ENCODE data around the gene SPATA2. TPM values are rescaled to one million over a fixed set of nuclear protein-coding genes. Genes with fewer than 3 reads are reported as not detected.

Gene SPATA2
- total RNA-seq, 1 experiment from 2014 or later: 8.3 TPM

DNA sequence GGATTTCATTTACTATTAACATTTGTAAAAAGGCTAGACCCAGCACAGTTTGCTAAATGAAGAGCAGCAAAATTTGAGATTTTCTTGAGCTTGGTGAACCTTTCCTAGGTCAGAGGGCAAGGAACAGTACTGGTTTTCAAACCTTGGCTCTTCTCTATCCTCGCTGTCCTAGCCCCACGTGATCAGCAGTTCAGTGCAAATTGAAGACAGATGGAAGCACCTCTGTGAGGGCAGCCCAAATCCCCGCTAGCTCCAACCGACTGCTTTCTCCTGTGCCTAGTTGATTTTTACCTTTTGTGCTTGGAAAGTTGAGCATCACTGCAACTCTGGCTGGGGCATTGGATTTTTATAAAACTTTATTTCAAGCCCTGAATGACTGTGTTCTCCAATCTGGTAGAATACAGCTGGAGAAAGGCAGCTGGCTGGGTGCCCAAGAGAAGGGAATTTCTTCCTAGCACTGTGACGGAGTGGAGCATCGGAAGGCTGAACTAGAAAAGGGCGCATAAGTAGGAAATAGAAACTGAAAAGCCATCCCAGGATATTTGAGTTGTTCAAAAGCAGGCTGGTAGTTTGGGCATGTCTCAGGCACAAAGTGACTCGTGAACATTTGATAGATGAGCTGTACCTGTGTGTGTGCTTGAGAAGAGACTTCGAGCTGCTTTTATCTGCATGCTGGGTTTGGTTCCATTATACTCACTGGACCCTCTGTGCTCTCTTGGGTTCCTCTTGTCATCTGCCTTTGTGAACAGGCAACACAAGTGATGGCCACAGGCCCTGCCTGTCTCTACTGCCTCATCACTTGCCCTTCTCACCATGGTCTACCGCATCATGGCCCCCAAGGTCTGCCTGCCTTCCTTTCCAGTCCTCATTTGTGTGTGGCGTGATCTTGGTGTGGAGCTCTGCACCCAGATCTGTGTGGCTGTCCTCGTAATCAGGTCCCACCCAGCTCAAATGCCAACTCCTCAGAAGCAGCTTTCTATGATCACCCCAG, 23.1 kb upstream of the SPATA2 start:
- Histone ChIP-seq H3K27me3 (no peaks in the 10 kb centered on the region), H3K4me3 (no peak overlapping the region), H3K4me1 (peaks cover 13% of the 10 kb centered on the region), H3K36me3 (peaks cover 37% of the 10 kb centered on the region), H3K27ac (no peak overlapping the region), H3K9me3 (replicated peaks) (no peaks in the 10 kb centered on the region)
- DNase-seq: no peak

DNA sequence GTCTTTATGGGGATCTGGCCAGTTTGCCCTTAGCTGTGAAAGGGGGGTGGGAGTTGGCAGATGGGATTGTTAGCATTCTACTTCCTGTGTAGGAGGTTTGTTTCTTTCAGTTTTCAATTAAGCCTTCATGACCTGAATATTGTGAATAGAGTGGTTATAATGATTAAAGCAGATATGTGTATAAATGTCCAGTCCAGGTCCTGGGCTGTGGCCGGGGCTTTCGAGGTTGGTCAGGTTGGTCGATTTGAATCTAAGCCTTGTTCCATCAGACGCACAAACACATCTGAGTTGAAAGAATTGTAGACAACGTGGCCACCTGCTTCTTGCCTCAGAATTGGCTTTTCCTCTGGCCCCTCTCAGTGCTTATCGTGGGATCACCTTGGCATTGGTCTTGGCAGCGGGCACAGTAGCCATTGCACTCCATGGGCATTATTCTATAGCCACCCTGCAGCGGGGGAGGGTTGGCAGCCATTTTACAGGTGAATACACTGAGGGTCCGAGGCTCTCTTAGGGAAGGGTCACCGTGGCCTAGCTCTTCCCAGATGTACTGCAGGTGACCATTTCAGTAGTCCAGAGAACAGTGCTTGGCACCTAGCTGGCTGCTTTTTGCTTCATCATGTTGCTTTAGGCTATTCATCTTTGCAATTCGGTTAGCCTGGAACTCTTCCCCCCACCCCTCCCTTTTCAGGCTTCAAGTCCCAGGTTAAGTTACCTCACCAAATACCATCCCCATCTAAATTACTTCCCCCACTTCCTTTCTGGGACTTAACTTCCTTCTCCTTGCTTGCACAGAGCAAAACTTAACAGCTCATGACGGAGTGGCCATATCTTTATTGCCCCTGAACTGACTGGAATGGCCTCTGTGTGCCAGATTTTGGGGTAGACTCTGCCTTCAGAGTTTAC, 21.9 kb upstream of the SPATA2 start:
- peak overlapping the region; percentile 98 for H3K4me3 ChIP-seq

DNA sequence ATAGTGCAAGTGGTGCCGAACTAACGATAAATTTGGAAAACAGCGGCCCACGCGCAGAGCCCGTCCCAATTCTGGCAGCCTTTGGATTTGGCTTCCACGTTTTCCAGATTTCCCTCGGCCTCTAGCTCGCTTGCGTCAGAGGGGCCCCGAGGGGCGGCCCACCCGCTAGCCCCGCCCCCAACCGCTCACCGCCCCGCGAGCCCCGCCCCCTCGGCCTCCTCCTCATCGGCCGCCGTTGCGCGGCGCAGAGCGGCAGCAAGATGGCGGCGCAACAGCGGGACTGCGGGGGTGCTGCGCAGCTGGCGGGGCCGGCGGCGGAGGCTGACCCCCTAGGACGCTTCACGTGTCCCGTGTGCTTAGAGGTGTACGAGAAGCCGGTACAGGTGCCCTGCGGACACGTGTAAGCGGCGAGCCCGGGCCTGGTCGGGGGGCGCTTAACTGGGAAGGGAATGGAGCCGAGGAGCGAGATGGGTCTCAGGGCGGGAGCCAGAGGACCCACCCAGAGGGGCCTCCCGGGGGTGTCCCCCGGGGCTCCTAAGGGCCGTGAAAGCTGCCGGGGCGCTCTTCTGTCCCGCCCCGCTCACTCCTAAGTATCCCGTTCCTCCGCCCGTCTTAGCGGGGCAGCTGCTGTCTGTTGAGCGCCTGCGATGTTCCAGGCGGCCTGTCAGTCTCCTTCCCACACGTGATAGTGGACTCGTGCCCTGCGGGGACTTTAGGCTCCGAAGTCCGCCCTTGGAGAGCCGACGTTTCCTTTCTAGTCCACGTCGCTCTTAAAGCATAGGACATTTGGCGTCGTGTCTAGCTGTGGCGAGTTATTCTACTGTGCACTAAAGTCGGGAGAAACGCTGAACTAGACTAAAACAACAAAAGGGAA, 21.1 kb upstream of the SPATA2 start, which contains the start of gene RNF114:
Gene RNF114, plus strand, starts transcription at position 245 of the 874 bp plus-strand sequence. Its CDS starts 16 bp downstream, at position 261.
- H3K4me1 ChIP-seq: peaks cover 13% of the 10 kb centered on the region
- peaks cover 17% of the 10 kb centered on the region for H3K36me3 ChIP-seq
- H3K27ac ChIP-seq: peak within 1 kb of the TSS; percentile 91
- peak; percentile 94 to 98 for DNase-seq
- peak within 1 kb of the TSS; percentile 98 for H3K4me3 ChIP-seq
- H3K9me3 ChIP-seq (replicated peaks): no peaks in the 10 kb centered on the region
- no peaks in the 10 kb centered on the region for H3K27me3 ChIP-seq

More for the DNA sequence above, 21.9 kb upstream of the SPATA2 start:
- Histone ChIP-seq H3K27me3 (no peaks in the 10 kb centered on the region), H3K9me3 (replicated peaks) (no peaks in the 10 kb centered on the region), H3K36me3 (peaks cover 26% of the 10 kb centered on the region), H3K4me1 (peaks cover 13% of the 10 kb centered on the region), H3K27ac (peak overlapping the region; percentile 91)
- DNase-seq: no peak

DNA sequence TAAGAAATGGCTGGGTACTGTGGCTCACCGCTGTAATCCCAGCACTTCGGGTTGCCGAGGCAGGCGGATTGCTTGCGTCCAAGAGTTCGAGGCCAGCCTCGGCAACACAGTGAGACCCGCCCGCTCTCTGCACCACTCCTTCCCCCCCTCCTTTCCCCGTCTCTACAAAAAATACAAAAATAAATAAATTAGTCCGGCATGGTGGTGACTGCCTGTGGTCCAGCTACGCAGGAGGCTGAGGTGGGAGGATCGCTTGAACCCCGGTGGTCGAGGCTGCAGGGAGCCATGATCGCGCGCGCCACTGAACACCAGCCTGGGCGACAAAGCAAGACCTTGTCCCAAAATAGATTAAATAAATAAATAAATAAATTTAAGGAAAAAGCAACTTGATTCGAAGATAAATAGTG, 20.4 kb upstream of the SPATA2 start:
- H3K9me3 ChIP-seq (replicated peaks): no peaks in the 10 kb centered on the region
- DNase-seq: no peak
- H3K4me1 ChIP-seq: peaks cover 13% of the 10 kb centered on the region
- no peaks in the 10 kb centered on the region for H3K27me3 ChIP-seq
- peaks cover 12% of the 10 kb centered on the region for H3K36me3 ChIP-seq
- peak overlapping the region; percentile 98 for H3K4me3 ChIP-seq
- no peak overlapping the region for H3K27ac ChIP-seq

DNA sequence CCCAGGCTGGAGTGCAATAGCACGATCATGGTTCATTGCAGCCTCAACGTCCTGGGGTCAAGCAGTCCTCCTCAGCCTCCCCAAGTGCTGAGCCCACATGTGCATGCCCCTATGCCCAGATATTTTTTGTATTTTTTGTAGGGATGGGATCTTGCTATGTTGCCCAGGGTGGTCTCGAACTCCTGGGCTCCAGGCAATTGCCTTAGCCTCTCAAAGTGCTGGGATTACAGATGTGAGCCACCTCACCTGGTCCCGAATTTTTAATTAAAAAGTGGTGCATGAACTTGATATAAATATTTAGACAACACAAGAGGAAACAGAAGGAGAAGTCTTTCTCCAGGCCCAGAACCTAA, 13.8 kb upstream of the SPATA2 start:
- Histone ChIP-seq H3K4me3 (no peak overlapping the region), H3K27ac (no peak overlapping the region), H3K27me3 (no peaks in the 10 kb centered on the region; the same call in 1 of the 2 replicates), H3K4me1 (0 out of 2 replicates have a peak, but pooled peaks cover 3% of the 10 kb centered on the region), H3K9me3 (replicated peaks) (no peaks in the 10 kb centered on the region), H3K36me3 (no peaks in the 10 kb centered on the region)
- DNase-seq: no peak

DNA sequence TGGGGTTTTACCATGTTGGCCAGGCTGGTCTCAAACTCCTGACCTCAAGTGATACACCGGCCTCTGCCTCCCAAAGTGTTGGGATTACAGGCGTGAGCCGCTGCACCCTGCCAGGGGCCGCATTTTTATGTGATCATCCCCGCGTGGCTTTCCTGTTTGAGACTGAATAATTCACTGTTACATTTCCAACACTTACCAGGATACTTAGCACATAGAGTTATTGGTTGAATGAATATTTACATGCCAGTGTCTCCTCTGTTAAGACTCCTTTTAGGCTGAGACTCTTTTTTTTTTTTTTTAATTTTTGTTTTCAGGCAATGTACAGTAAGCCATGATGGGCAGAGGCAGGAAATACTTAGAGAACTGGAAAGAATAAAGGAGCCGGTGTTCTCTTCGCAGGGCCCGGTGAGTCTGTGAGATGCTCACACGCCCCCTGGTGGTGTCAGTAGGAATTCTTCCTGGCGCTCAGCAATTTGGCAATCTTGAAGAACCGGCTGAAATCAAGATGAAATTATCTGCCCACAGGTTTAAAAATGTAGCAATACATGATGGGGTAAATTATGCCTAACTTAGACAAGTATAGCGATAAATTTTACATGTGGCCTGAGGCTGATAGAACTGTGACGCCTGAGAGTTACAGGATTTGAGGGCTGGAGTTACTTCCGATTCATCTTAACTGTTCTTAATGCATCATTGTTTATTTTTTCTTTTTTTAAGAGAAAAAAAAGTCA, 13.2 kb upstream of the SPATA2 start:
- H3K9me3 ChIP-seq (replicated peaks): no peaks in the 10 kb centered on the region
- peak; percentile 88 to 97 for DNase-seq
- no peak overlapping the region for H3K27ac ChIP-seq
- H3K4me1 ChIP-seq: 0 out of 2 replicates have a peak, but pooled peaks cover 3% of the 10 kb centered on the region
- H3K36me3 ChIP-seq: no peaks in the 10 kb centered on the region
- H3K4me3 ChIP-seq: peak overlapping the region; percentile 5; the same call in 1 of the 2 replicates
- H3K27me3 ChIP-seq: no peaks in the 10 kb centered on the region; the same call in 1 of the 2 replicates

DNA sequence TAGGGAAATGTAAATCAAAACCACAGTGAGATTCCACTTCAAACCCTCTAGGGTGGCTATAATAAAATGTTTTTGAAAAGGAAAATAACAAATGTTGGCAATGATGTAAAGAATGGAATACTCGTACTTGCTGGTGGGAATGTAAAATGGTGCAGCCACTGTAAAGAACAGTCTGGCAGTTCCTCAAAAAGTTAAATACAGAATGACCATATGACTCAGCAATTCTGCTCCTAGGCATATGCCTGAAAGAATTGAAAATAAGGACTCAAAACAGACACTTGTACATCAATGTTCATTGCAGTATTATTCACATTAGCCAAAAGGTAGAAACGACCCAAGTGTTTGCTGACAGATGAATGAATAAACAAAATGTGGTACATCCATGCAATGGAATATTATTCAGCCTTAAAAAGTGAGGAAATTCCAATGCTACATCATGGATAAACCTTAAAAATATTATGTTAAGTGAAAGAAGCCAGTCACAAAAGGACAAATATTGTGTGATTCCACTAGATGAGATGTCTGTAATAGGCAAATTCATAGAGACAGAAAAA, 10.6 kb upstream of the SPATA2 start:
- no peak for DNase-seq
- Histone ChIP-seq H3K36me3 (no peaks in the 10 kb centered on the region), H3K4me3 (no peak overlapping the region), H3K9me3 (replicated peaks) (no peaks in the 10 kb centered on the region), H3K27me3 (no peaks in the 10 kb centered on the region; the same call in 1 of the 2 replicates), H3K4me1 (0 out of 2 replicates have a peak, but pooled peaks cover 3% of the 10 kb centered on the region), H3K27ac (no peak overlapping the region)

DNA sequence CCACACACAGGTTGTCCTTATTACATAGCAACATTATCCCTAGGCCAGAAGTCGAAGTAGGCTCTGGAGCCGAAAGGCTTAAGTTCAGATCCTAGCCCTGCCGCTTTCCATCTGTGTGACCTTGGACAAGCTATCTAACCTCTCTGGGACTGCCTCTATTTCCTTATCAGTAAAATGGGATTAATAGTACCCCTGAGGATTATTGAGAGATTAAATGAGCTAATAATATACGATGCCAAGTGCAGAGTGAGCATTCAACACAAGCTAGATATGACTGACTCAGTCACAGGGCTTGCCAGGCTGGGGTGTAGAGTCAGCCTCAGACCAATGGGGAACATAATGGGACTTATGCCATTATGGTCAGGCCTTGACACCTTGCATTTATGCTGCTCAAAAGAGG, 8.9 kb upstream of the SPATA2 start:
- DNase-seq: no peak
- Histone ChIP-seq H3K27ac (no peak overlapping the region), H3K36me3 (no peaks in the 10 kb centered on the region), H3K4me1 (0 out of 2 replicates have a peak, but pooled peaks cover 3% of the 10 kb centered on the region), H3K4me3 (no peak overlapping the region), H3K27me3 (no peaks in the 10 kb centered on the region; the same call in 1 of the 2 replicates), H3K9me3 (replicated peaks) (no peaks in the 10 kb centered on the region)

DNA sequence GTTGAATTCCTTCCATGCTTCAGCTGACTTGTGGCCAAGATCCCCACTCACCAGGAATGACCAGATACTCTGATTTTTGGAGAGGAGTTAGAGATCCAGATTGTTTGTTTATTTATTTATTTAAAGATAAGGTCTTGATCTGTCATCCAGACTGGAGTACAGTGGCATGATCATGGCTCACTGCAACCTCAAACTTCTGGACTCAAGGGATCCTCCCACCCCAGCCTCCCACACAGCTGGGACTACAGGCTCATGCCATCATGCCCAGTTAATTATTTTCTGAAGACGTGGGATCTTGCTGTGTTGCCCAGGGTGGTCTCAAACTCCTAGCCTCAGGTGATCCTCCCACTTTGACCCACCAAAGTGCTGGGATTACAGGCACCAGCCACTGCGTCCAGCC, 4.1 kb upstream of the SPATA2 start:
- H3K4me3 ChIP-seq: no peak overlapping the region
- no peak for DNase-seq
- no peaks in the 10 kb centered on the region for H3K27me3 ChIP-seq

DNA sequence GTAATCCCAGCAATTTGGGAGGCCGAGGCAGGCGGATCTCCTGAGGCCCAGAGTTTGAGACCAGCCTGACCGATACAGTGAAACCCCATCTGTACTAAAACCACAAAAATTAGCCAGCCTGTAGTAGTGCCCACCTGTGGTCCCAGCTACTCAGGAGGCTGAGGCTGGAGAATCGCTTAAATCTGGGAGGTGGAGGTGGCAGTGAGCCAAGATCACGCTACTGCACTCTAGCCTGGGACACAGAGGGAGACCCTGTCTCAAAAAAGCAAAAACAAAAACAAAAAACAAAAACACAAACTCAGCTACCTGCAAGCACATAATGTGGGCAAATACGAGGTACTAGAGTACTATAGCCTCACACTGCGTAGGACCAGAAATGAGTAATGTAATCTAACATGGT, 3.7 kb upstream of the SPATA2 start:
- Histone ChIP-seq H3K9me3 (replicated peaks) (no peaks in the 10 kb centered on the region), H3K4me1 (peaks cover 4% of the 10 kb centered on the region), H3K4me3 (no peak overlapping the region), H3K36me3 (no peaks in the 10 kb centered on the region), H3K27ac (no peak overlapping the region), H3K27me3 (no peaks in the 10 kb centered on the region)
- no peak for DNase-seq

More for the DNA sequence above, 4.1 kb upstream of the SPATA2 start:
- H3K36me3 ChIP-seq: no peaks in the 10 kb centered on the region
- H3K9me3 ChIP-seq (replicated peaks): no peaks in the 10 kb centered on the region
- H3K27ac ChIP-seq: no peak overlapping the region
- H3K4me1 ChIP-seq: peaks cover 4% of the 10 kb centered on the region

DNA sequence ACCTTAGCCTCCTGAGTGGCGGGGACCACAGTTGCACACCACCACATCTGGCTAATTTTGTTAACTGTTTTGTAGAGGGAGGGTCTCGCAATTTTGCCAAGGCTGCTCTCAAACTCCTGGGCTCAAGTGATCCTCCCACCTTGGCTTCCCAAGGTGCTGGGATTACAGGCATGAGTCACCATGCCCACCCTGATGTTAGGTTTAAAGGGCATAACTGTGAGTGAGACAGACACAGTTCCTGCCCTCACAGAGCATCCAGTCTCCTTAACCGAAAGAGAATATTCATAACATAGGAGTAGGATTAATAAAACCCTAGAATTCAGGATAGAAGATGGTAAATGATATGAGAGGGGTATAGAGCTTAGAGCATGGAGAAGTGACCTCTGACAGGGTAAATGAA, 3.1 kb upstream of the SPATA2 start:
- Histone ChIP-seq H3K9me3 (replicated peaks) (no peaks in the 10 kb centered on the region), H3K4me1 (peaks cover 4% of the 10 kb centered on the region), H3K27me3 (no peaks in the 10 kb centered on the region), H3K4me3 (no peak overlapping the region), H3K27ac (no peak overlapping the region), H3K36me3 (no peaks in the 10 kb centered on the region)
- no peak for DNase-seq

DNA sequence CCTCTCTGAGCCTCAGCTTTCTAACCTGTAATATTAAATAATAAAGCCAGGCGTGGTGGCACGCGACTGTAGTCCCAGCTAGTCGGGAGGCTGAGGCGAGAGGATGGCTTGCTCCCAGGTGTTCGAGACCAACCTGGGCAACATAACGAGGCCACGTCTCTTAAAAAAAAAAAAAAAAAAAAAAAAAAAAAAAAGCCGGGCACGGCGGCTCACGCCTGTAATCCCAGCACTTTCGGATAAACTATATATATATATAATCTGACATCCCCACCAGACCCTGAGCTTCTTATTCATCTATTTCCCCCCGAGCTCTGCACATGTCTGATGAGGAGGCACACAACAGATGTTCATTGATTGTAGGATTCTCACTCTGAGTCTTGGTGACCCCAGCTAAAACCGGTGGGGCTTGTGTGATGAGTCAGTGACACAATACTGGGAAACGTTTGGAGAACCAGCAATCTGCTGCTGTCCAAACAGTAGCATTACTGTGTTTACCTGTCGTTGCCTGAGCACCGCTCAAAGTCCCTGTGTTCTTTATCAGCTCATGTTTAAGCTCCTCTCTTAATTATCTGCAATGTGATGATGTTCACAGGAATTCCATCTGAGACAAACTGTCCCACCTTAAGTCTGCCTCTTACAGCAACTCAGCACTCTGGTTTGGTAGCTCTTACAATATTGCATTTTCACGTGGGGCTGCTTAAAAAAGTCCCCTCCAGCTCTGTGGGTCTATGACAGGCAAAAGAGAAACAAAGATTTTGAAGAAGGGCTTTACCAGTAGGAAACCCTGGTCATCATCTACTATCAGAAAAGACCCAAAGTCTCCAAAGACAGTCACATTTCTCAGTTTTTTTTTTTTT, 1.0 kb upstream of the SPATA2 start:
- H3K4me3 ChIP-seq: peak overlapping the region; percentile 95
- H3K27ac ChIP-seq: peak overlapping the region; percentile 17; the same call in 1 of the 2 replicates
- H3K9me3 ChIP-seq (replicated peaks): no peaks in the 10 kb centered on the region
- H3K27me3 ChIP-seq: no peaks in the 10 kb centered on the region
- no peaks in the 10 kb centered on the region for H3K36me3 ChIP-seq
- DNase-seq: peak in 1 of 2 experiments; percentile 67
- peaks cover 4% of the 10 kb centered on the region for H3K4me1 ChIP-seq
